Endothelial cell of umbilical vein (primary cell): ENCODE data around the gene HOXA11. TPM values are rescaled to one million over a fixed set of nuclear protein-coding genes. Genes with fewer than 3 reads are reported as not detected.

Experiments
- BruUV-seq: library from RNA; stranded (reverse); fragments of 400-500 nt; replicated peaks from 2 replicates; lab custom pipeline; 2021; lab: Mats Ljungman, UMichigan
- CTCF ChIA-PET: fragments of 300-600, 350-600 bp; sonication (Branson Sonifier 250); formaldehyde crosslinking; loops from one replicate; lab custom pipeline; 2021; ENCODE audit warnings: antibody characterized with exemption, inconsistent platforms; lab: Charles Lee
- POLR2A ChIA-PET: fragments of 300-600, 350-600 bp; sonication (Branson Sonifier 250); formaldehyde crosslinking; loops from one replicate; lab custom pipeline; 2021; ENCODE audit warnings: antibody characterized with exemption, inconsistent platforms; lab: Charles Lee
- DNase-seq: peaks from one replicate; pipeline ENCODE4 v3.0.0-alpha.2; 2011; ENCODE audit warnings: low read depth, low spot score
- FAIRE-seq: peaks from 2 replicates; lab custom pipeline; 2011; peaks lifted over from hg19 to GRCh38; lab: Jason Lieb, UNC
- H2AFZ ChIP-seq: 2 replicates; pipeline ENCODE4 v1.6.0; 2012; ENCODE audit warnings: low read depth, low read length, control low read depth, inconsistent platforms
- H3K27ac ChIP-seq: 2 replicates; pipeline ENCODE4 v1.5.1; 2011; ENCODE audit warnings: low read depth, mild to moderate bottlenecking, control low read depth, low read length, moderate library complexity; ENCODE audit not compliant: insufficient read depth
- H3K27me3 ChIP-seq, 2 experiments: 2 replicates each; pipeline versions ENCODE4 v1.6.0 to v1.6.1; 2011; ENCODE audit warnings: low read length in 2 of 2, mixed read lengths in 1 of 2; ENCODE audit not compliant: control insufficient read depth in 2 of 2, insufficient read depth in 2 of 2
- H3K36me3 ChIP-seq, 2 experiments: 2 replicates in 1 of 2; 3 replicates in 1 of 2; pipeline ENCODE4 v1.5.1; 2011; ENCODE audit warnings: low read length in 2 of 2, mild to moderate bottlenecking in 1 of 2, moderate library complexity in 1 of 2; ENCODE audit not compliant: control insufficient read depth in 2 of 2, insufficient read depth in 2 of 2; ENCODE audit errors: extremely low read depth in 1 of 2
- H3K4me1 ChIP-seq: 3 replicates; pipeline ENCODE4 v1.5.1; 2011; ENCODE audit warnings: mild to moderate bottlenecking, low read length; ENCODE audit not compliant: control insufficient read depth, insufficient read depth; ENCODE audit errors: extremely low read depth
- H3K4me2 ChIP-seq: 2 replicates; pipeline ENCODE4 v1.6.1; 2011; ENCODE audit warnings: low read length, control low read depth, mixed read lengths; ENCODE audit not compliant: insufficient read depth
- H3K4me3 ChIP-seq, 3 experiments: fragments of 200-600 bp in 1 of 3; sonication (generic), shearing (Covaris generic) in 1 of 3; replicated peaks in 1 of 3; 2 replicates each; pipeline ENCODE4 v1.5.1; 2011 to 2016; ENCODE audit warnings: control low read depth in 3 of 3, low read length in 3 of 3, mild to moderate bottlenecking in 2 of 3, inconsistent platforms in 1 of 3, low read depth in 1 of 3, moderate library complexity in 1 of 3; ENCODE audit not compliant: insufficient read depth in 1 of 3
- H3K79me2 ChIP-seq: 2 replicates; pipeline ENCODE4 v1.6.0; 2012; ENCODE audit warnings: low read length, inconsistent platforms; ENCODE audit not compliant: control insufficient read depth, insufficient read depth
- H3K9ac ChIP-seq: replicated peaks from 2 replicates; pipeline ENCODE3; 2011; ENCODE audit warnings: low read length, control low read depth; ENCODE audit not compliant: insufficient read depth; ENCODE audit errors: extremely low read depth
- H3K9me1 ChIP-seq: replicated peaks from 3 replicates; pipeline ENCODE4 v1.6.0; 2011; ENCODE audit warnings: mild to moderate bottlenecking, low read length; ENCODE audit not compliant: control insufficient read depth, insufficient read depth; ENCODE audit errors: extremely low read depth
- H3K9me3 ChIP-seq: replicated peaks from 2 replicates; pipeline ENCODE4 v1.5.1; 2012; ENCODE audit warnings: low read length, inconsistent platforms; ENCODE audit not compliant: control insufficient read depth, insufficient read depth
- H4K20me1 ChIP-seq: replicated peaks from 2 replicates; pipeline ENCODE3; 2011; ENCODE audit warnings: mild to moderate bottlenecking, low read length; ENCODE audit not compliant: control insufficient read depth, insufficient read depth; ENCODE audit errors: extremely low read depth
- EZH2 ChIP-seq: IDR thresholded peaks from 2 replicates; pipeline ENCODE4 v1.6.1; 2012; ENCODE audit warnings: borderline replicate concordance, low read depth, mild to moderate bottlenecking, moderate library complexity, low read length, inconsistent platforms; ENCODE audit not compliant: severe bottlenecking
- FOS ChIP-seq: IDR thresholded peaks from 2 replicates; pipeline ENCODE4 v1.6.1; 2011; ENCODE audit warnings: mild to moderate bottlenecking, low read length, moderate library complexity, borderline replicate concordance; ENCODE audit not compliant: insufficient read depth
- GATA2 ChIP-seq: IDR thresholded peaks from 2 replicates; pipeline ENCODE4 v1.7.0; 2011; ENCODE audit warnings: low read depth, mild to moderate bottlenecking, moderate library complexity, mixed read lengths, low read length; ENCODE audit not compliant: insufficient read length, insufficient read depth
- JUN ChIP-seq: IDR thresholded peaks from 2 replicates; pipeline ENCODE4 v1.6.1; 2011; ENCODE audit warnings: borderline replicate concordance, low read depth; ENCODE audit not compliant: insufficient read length, insufficient read depth
- MAX ChIP-seq: IDR thresholded peaks from 2 replicates; pipeline ENCODE4 v1.6.1; 2011; ENCODE audit not compliant: insufficient read depth, insufficient read length
- MYC ChIP-seq: IDR thresholded peaks from one replicate; pipeline ENCODE4 v1.6.1; 2011; ENCODE audit warnings: mild to moderate bottlenecking, low read depth, low read length
- POLR2A ChIP-seq: IDR thresholded peaks from 2 replicates; pipeline ENCODE4 v1.6.1; 2012; ENCODE audit warnings: low read depth, mild to moderate bottlenecking, control low read depth, low read length
- POLR2AphosphoS5 ChIP-seq: IDR thresholded peaks from 2 replicates; pipeline ENCODE4 v1.6.1; 2012; ENCODE audit warnings: low read depth, mild to moderate bottlenecking, control low read depth, low read length, moderate library complexity; ENCODE audit not compliant: insufficient read depth
- dilution Hi-C: fragments of 300-500 bp; cut with MboI; formaldehyde crosslinking; loops from one replicate; pipeline ENCODE4 v1.15.0; 2019; ENCODE audit warnings: low sequenced_read_pairs; ENCODE audit not compliant: extremely low pct_ligation_motif_present
- intact Hi-C: fragments of 100-400 bp; cut with micrococcal nuclease; formaldehyde crosslinking; loops from one replicate; pipeline ENCODE4 v1.10.0; 2022
- polyA plus RNA-seq, 4 experiments: library from polyadenylated mRNA; depleted of rRNA in 3 of 4; stranded (reverse) in 3 of 4; unstranded in 1 of 4; fragments of >200 nt; gene quantifications; 2 replicates each; pipeline versions ENCODE4 v1.2.1 to v1.2.3, GENCODE V29; 2011 to 2012; ENCODE audit warnings: missing spikeins in 1 of 4
- total RNA-seq: library from RNA; stranded (reverse); gene quantifications from 2 replicates; pipeline ENCODE4 v1.2.3, GENCODE V29; 2021
- TF ChIP-seq, protein P1 (sequence below), 2 donors: IDR thresholded peaks; 1 replicate in 1 of 2; 2 replicates in 1 of 2; pipeline ENCODE4 v1.5.1; 2011; ENCODE audit warnings: low read length in 2 of 2, mild to moderate bottlenecking in 2 of 2, moderate library complexity in 2 of 2, control low read depth in 1 of 2, inconsistent platforms in 1 of 2, low read depth in 1 of 2; ENCODE audit not compliant: insufficient read depth in 1 of 2; ENCODE audit errors: extremely low read depth in 1 of 2

HOXA11 gene
- total and polyA plus RNA-seq, 2 donors (not counting 3 experiments of a cell fraction or from before 2014, with no cell fraction given), result 10.4 to 16.7 TPM

DNA sequence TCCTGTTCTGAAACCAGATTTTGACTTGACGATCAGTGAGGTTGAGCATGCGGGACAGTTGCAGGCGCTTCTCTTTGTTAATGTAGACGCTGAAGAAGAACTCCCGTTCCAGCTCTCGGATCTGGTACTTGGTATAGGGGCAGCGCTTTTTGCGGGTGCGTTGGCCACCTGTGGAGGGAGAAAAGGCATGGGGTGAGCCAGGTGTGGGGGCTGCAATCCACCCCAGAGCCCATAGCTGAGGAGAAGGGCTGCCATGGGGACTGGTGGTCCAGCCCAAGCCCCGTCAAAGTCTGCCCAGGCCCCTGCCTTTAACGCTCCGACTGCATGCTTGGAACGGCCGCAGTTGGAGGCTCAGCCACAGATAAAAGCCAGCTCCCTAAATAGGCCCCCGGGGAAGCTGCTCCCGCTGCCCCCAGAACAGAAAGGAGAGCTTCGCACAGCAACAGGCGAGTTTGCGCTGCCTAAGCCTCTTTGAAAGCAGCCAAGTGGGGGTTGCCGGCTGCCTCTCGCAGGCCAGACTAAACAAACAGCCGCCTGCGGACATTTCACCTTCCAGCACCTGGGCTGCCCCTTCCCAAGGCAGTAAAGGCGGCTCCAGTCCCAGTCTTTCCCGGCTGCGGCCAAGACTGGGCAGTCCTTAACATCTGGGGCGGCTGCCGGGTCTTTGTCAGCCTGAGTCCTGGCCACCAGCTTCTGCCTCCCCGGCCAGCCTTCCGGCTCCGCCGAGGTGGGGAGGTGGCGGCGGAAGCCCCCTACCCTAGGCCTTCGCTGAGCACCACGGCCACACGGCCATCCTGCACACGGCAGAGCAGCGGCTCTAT lies 2.0 kb downstream of the HOXA11 start:
- peak; percentile 50 for DNase-seq
- CTCF ChIA-PET, result interaction anchor here (0.9 to 6.0 kb wide), 8 partner anchors 10 to 911 kb away, joined by 3 to 49 read pairs (median 5); partner anchors contain the start of gene HOXA10
- H3K9ac ChIP-seq, result peak overlapping the region; percentile 88

More for the DNA sequence above, 2.0 kb downstream of the HOXA11 start:
- TF ChIP-seq, protein P1, sequence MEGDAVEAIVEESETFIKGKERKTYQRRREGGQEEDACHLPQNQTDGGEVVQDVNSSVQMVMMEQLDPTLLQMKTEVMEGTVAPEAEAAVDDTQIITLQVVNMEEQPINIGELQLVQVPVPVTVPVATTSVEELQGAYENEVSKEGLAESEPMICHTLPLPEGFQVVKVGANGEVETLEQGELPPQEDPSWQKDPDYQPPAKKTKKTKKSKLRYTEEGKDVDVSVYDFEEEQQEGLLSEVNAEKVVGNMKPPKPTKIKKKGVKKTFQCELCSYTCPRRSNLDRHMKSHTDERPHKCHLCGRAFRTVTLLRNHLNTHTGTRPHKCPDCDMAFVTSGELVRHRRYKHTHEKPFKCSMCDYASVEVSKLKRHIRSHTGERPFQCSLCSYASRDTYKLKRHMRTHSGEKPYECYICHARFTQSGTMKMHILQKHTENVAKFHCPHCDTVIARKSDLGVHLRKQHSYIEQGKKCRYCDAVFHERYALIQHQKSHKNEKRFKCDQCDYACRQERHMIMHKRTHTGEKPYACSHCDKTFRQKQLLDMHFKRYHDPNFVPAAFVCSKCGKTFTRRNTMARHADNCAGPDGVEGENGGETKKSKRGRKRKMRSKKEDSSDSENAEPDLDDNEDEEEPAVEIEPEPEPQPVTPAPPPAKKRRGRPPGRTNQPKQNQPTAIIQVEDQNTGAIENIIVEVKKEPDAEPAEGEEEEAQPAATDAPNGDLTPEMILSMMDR (IDR thresholded peaks at IDR 0.05; ENCODE audit: extremely low read depth in 1 of 2, insufficient read depth in 1 of 2, low read depth in 1 of 2, low read length in 2 of 2), result no peak
- TF ChIP-seq GATA2, result no peak
- TF ChIP-seq POLR2AphosphoS5, result no peak
- TF ChIP-seq FOS, result no peak
- no peak for TF ChIP-seq JUN
- no peak for TF ChIP-seq MAX
- TF ChIP-seq MYC, result no peak
- no peak for TF ChIP-seq POLR2A
- no peak for TF ChIP-seq EZH2
- dilution Hi-C loops (no loop called here), intact Hi-C loops (no loop called here)
- Histone ChIP-seq H3K27me3 (no peaks in the 10 kb centered on the region), H3K27ac (peak overlapping the region; percentile 90), H2AFZ (peak overlapping the region; percentile 3), H3K4me2 (peak overlapping the region; percentile 82), H3K9me1 (no peaks in the 10 kb centered on the region), H3K36me3 (no peaks in the 10 kb centered on the region), H4K20me1 (no peaks in the 10 kb centered on the region), H3K9me3 (no peaks in the 10 kb centered on the region), H3K4me3 (peak overlapping the region; percentile 82 to 91 (median 84)), H3K4me1 (peaks cover 58% of the 10 kb centered on the region), H3K79me2 (peaks cover 87% of the 10 kb centered on the region)
- POLR2A ChIA-PET, result interaction anchor here (0.8 kb wide), 1 partner anchor 65 kb away, joined by 3 read pairs; no protein-coding TSS in a partner anchor
- BruUV-seq, result no TSS peak
- FAIRE-seq, result peak; percentile 49
